Suprapubic skin (tissue), 4 donors: ENCODE measurements around the gene LGI2. TPM values are rescaled to one million over a fixed set of nuclear protein-coding genes. Genes with fewer than 3 reads are reported as not detected.
A peak's percentile ranks its signal among the peaks of the same experiment; 100 is the strongest.

Experiments
- DNase-seq, 2 donors: peaks; one replicate each; pipeline ENCODE4 v3.0.0-alpha.2; 2019; ENCODE audit warnings: low spot score in 2 of 2
- H3K27ac ChIP-seq: fragments of 200-600 bp; sonication (generic); one replicate; pipeline ENCODE4 v1.5.1; 2019
- H3K27me3 ChIP-seq: fragments of 200-600 bp; sonication (generic); one replicate; pipeline ENCODE4 v1.5.1; 2019
- H3K36me3 ChIP-seq: fragments of 200-600 bp; sonication (generic); one replicate; pipeline ENCODE4 v1.5.1; 2019
- H3K4me1 ChIP-seq: fragments of 200-600 bp; sonication (generic); one replicate; pipeline ENCODE4 v1.5.1; 2019
- H3K4me3 ChIP-seq: fragments of 200-600 bp; sonication (generic); one replicate; pipeline ENCODE4 v1.5.1; 2019; ENCODE audit warnings: mild to moderate bottlenecking
- H3K9me3 ChIP-seq: fragments of 200-600 bp; sonication (generic); one replicate; pipeline ENCODE4 v1.5.1; 2019
- EP300 ChIP-seq: sonication (generic); formaldehyde crosslinking; IDR thresholded peaks from one replicate; pipeline ENCODE4 v1.6.1; 2017; ENCODE audit warnings: antibody characterized with exemption
- POLR2A ChIP-seq, 2 donors: fragments of 450-650 bp; IDR thresholded peaks; one replicate each; pipeline ENCODE4 v1.6.1; 2017; ENCODE audit warnings: antibody characterized with exemption in 2 of 2, mild to moderate bottlenecking in 2 of 2, moderate library complexity in 2 of 2
- POLR2AphosphoS5 ChIP-seq, 3 donors: sonication (generic); formaldehyde crosslinking; IDR thresholded peaks; one replicate each; pipeline ENCODE4 v1.6.1; 2017; ENCODE audit warnings: antibody characterized with exemption in 3 of 3
- WGBS: methylation state at CpG from one replicate; pipeline ENCODE4 v1.1.5; 2018; 5-methylcytosine and 5-hydroxymethylcytosine counted together
- total RNA-seq, 4 donors: library from RNA; depleted of rRNA; stranded (reverse); fragments of >200 nt; gene quantifications; one replicate each; pipeline ENCODE4 v1.1.0, GENCODE V29; 2016
- TF ChIP-seq, protein P1 (sequence below), 2 donors: fragments of 200-600 bp in 1 of 2; fragments of 450-650 bp in 1 of 2; sonication (generic) in 1 of 2; IDR thresholded peaks; one replicate each; pipeline ENCODE4 v1.5.1; 2016 to 2019; ENCODE audit warnings: antibody characterized with exemption in 2 of 2, mild to moderate bottlenecking in 1 of 2, moderate library complexity in 1 of 2

LGI2 gene
- total RNA-seq, 4 donors from 2014 or later = 0.26 to 0.72 (median 0.50) TPM

DNA sequence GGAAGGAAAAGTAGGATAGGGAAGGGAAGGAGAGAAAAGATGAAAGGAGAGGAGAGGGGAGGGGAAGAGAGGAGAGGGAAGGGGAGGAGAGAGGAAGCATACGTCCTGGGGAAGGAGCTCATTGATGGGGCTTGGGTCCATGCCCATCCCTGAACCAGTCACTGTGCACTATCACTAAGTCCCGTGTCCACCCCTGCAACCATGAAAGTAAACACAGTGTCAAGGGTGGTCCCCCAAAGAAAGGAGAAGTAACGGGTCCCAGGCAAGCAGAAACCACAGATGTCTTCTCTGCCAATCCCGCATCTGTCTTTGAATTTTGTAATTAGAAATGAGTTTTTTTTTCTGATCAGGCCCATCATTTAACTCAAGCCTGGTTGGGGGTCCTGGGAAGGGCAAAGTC lies 55.2 kb downstream of the LGI2 start:
- DNase-seq = no peak
- no peaks in the 10 kb centered on the region for H3K27me3 ChIP-seq
- H3K27ac ChIP-seq = no peak overlapping the region
- no peaks in the 10 kb centered on the region for H3K36me3 ChIP-seq
- WGBS = 63% methylated on average over 4 of the region's 4 CpGs
- H3K4me1 ChIP-seq = peaks cover 18% of the 10 kb centered on the region
- no peaks in the 10 kb centered on the region for H3K9me3 ChIP-seq
- no peak overlapping the region for H3K4me3 ChIP-seq
- TF ChIP-seq POLR2AphosphoS5 (IDR thresholded peaks at IDR 0.05) (no peak), EP300 (no peak), POLR2A (IDR thresholded peaks at IDR 0.05) (no peak)
- TF ChIP-seq, protein P1, sequence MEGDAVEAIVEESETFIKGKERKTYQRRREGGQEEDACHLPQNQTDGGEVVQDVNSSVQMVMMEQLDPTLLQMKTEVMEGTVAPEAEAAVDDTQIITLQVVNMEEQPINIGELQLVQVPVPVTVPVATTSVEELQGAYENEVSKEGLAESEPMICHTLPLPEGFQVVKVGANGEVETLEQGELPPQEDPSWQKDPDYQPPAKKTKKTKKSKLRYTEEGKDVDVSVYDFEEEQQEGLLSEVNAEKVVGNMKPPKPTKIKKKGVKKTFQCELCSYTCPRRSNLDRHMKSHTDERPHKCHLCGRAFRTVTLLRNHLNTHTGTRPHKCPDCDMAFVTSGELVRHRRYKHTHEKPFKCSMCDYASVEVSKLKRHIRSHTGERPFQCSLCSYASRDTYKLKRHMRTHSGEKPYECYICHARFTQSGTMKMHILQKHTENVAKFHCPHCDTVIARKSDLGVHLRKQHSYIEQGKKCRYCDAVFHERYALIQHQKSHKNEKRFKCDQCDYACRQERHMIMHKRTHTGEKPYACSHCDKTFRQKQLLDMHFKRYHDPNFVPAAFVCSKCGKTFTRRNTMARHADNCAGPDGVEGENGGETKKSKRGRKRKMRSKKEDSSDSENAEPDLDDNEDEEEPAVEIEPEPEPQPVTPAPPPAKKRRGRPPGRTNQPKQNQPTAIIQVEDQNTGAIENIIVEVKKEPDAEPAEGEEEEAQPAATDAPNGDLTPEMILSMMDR (IDR thresholded peaks at IDR 0.05) = no peak

- no peaks in the 10 kb centered on the region for H3K36me3 ChIP-seq
- WGBS = 88% methylated on average over 24 of the region's 24 CpGs
- no peak overlapping the region for H3K4me3 ChIP-seq
- TF ChIP-seq POLR2AphosphoS5 (IDR thresholded peaks at IDR 0.05) = no peak
- no peak for TF ChIP-seq POLR2A (IDR thresholded peaks at IDR 0.05)
- TF ChIP-seq EP300 = no peak
- TF ChIP-seq, protein P1 (IDR thresholded peaks at IDR 0.05) = no peak
- peaks cover 10% of the 10 kb centered on the region for H3K4me1 ChIP-seq
- H3K27ac ChIP-seq = no peak overlapping the region
- H3K27me3 ChIP-seq = no peaks in the 10 kb centered on the region
- H3K9me3 ChIP-seq = no peaks in the 10 kb centered on the region
- DNase-seq = no peak
Measured at GRCh38 chr4:24973747-24974601, 56.8 kb downstream of the LGI2 start.

- TF ChIP-seq, protein P1 (IDR thresholded peaks at IDR 0.05) = no peak
- no peak for TF ChIP-seq POLR2AphosphoS5 (IDR thresholded peaks at IDR 0.05)
- TF ChIP-seq POLR2A (IDR thresholded peaks at IDR 0.05) = no peak
- no peak for TF ChIP-seq EP300
- H3K27ac ChIP-seq = no peak overlapping the region
- H3K4me1 ChIP-seq = peaks cover 5% of the 10 kb centered on the region
- H3K27me3 ChIP-seq = no peaks in the 10 kb centered on the region
- DNase-seq = no peak
- H3K4me3 ChIP-seq = no peak overlapping the region
- no peaks in the 10 kb centered on the region for H3K9me3 ChIP-seq
- WGBS = 21% methylated on average over 3 of the region's 3 CpGs
- H3K36me3 ChIP-seq = no peaks in the 10 kb centered on the region
Measured at GRCh38 chr4:24973404-24973746, 57.4 kb downstream of the LGI2 start.

- H3K36me3 ChIP-seq = no peaks in the 10 kb centered on the region
- H3K27me3 ChIP-seq = no peaks in the 10 kb centered on the region
- 36% methylated on average over 7 of the region's 7 CpGs for WGBS
- peak in 2 of 3 donors; percentile 37 to 70 for TF ChIP-seq POLR2AphosphoS5 (IDR thresholded peaks at IDR 0.05)
- TF ChIP-seq, protein P1 (IDR thresholded peaks at IDR 0.05) = no peak
- no peak for DNase-seq
- H3K4me1 ChIP-seq = peaks cover 5% of the 10 kb centered on the region
- H3K27ac ChIP-seq = no peak overlapping the region
- H3K9me3 ChIP-seq = no peaks in the 10 kb centered on the region
- no peak overlapping the region for H3K4me3 ChIP-seq
Measured at GRCh38 chr4:24971192-24971591, 59.6 kb downstream of the LGI2 start.

GRCh38 chr4:24970635-24971034 lies 60.1 kb downstream of the LGI2 start:
- no peaks in the 10 kb centered on the region for H3K27me3 ChIP-seq
- no peaks in the 10 kb centered on the region for H3K9me3 ChIP-seq
- H3K4me3 ChIP-seq = no peak overlapping the region
- H3K27ac ChIP-seq = no peak overlapping the region
- peaks cover 5% of the 10 kb centered on the region for H3K4me1 ChIP-seq
- DNase-seq = no peak
- no peaks in the 10 kb centered on the region for H3K36me3 ChIP-seq
- WGBS = 83% methylated on average over 2 of the region's 2 CpGs
- TF ChIP-seq EP300 (no peak), POLR2AphosphoS5 (IDR thresholded peaks at IDR 0.05) (no peak), POLR2A (IDR thresholded peaks at IDR 0.05) (no peak)
- TF ChIP-seq, protein P1 (IDR thresholded peaks at IDR 0.05) = no peak
